SK-N-SH (cell line): ENCODE results near the gene SVIL. TPM values are rescaled to one million over a fixed set of nuclear protein-coding genes. Genes with fewer than 3 reads are reported as not detected.

Source experiments
- CTCF ChIA-PET: fragments of 300-600, 350-600 bp; formaldehyde crosslinking; extraction: SDS; loops from one replicate; lab custom pipeline; 2021; lab: Yijun Ruan, JAX
- POLR2A ChIA-PET: fragments of 350-600 bp; sonication (Branson Sonifier 250); formaldehyde crosslinking; extraction: SDS; loops from one replicate; lab custom pipeline; 2020; ENCODE audit warnings: antibody characterized with exemption, inconsistent platforms; lab: Yijun Ruan, JAX
- DNase-seq: peaks from one replicate; pipeline ENCODE4 v3.0.0; 2012
- H2AFZ ChIP-seq: fragments of 200-600 bp; sonication (generic); 2 replicates; pipeline ENCODE4 v1.8.1; 2016; ENCODE audit warnings: antibody characterized with exemption, mild to moderate bottlenecking, low read depth
- H3F3A ChIP-seq: fragments of 200-600 bp; sonication (generic); replicated peaks from 2 replicates; pipeline ENCODE3; 2016; ENCODE audit warnings: antibody characterized with exemption, mild to moderate bottlenecking; ENCODE audit not compliant: insufficient read depth
- H3K27ac ChIP-seq, 2 experiments: fragments of 200-500 bp in 1 of 2; fragments of 200-600 bp in 1 of 2; sonication (Bioruptor generic) in 1 of 2; sonication (generic), shearing (Covaris generic) in 1 of 2; 2 replicates each; pipeline versions ENCODE4 v1.5.1 to v1.6.1; 2014 to 2016; ENCODE audit warnings: low read depth in 2 of 2, inconsistent platforms in 1 of 2, low read length in 1 of 2, mild to moderate bottlenecking in 1 of 2, mixed read lengths in 1 of 2
- H3K27me3 ChIP-seq: fragments of 200-600 bp; sonication (generic), shearing (Covaris generic); 2 replicates; pipeline ENCODE4 v1.6.1; 2016; ENCODE audit warnings: mixed run types; ENCODE audit not compliant: insufficient read depth
- H3K36me3 ChIP-seq, 2 experiments: fragments of 200-500 bp in 1 of 2; fragments of 200-600 bp in 1 of 2; sonication (Bioruptor generic) in 1 of 2; sonication (generic) in 1 of 2; replicated peaks in 1 of 2; 2 replicates each; pipeline versions ENCODE3 to v1.5.1; 2014 to 2016; ENCODE audit warnings: low read length in 1 of 2, mild to moderate bottlenecking in 1 of 2; ENCODE audit not compliant: insufficient read depth in 2 of 2, control insufficient read depth in 1 of 2
- H3K4me1 ChIP-seq, 2 experiments: fragments of 200-500 bp in 1 of 2; fragments of 200-600 bp in 1 of 2; sonication (Bioruptor generic) in 1 of 2; sonication (generic), shearing (Covaris generic) in 1 of 2; 2 replicates each; pipeline versions ENCODE4 v1.5.1 to v1.6.1; 2014 to 2016; ENCODE audit warnings: low read depth in 1 of 2, low read length in 1 of 2, mixed run types in 1 of 2; ENCODE audit not compliant: insufficient read depth in 2 of 2, control insufficient read depth in 1 of 2
- H3K4me2 ChIP-seq: fragments of 200-600 bp; sonication (generic), shearing (Covaris generic); 2 replicates; pipeline ENCODE4 v1.6.1; 2017; ENCODE audit warnings: mixed run types
- H3K4me3 ChIP-seq, 2 experiments: fragments of 200-500 bp in 1 of 2; fragments of 200-600 bp in 1 of 2; sonication (Bioruptor generic) in 1 of 2; sonication (generic), shearing (Covaris generic) in 1 of 2; 2 replicates each; pipeline versions ENCODE4 v1.5.1 to v1.8.1; 2014 to 2016; ENCODE audit warnings: low read depth in 2 of 2, inconsistent platforms in 1 of 2, low read length in 1 of 2, mild to moderate bottlenecking in 1 of 2, mixed read lengths in 1 of 2, moderate library complexity in 1 of 2
- H3K79me2 ChIP-seq: fragments of 200-600 bp; sonication (generic); 2 replicates; pipeline ENCODE4 v1.8.1; 2017; ENCODE audit warnings: mild to moderate bottlenecking; ENCODE audit not compliant: insufficient read depth
- H3K9ac ChIP-seq: fragments of 200-600 bp; sonication (generic); 2 replicates; pipeline ENCODE4 v1.6.1; 2017; ENCODE audit warnings: mixed run types
- H3K9me2 ChIP-seq: fragments of 200-600 bp; sonication (generic); 2 replicates; pipeline ENCODE4 v1.6.1; 2017; ENCODE audit warnings: mixed run types
- H3K9me3 ChIP-seq: fragments of 200-600 bp; sonication (generic); 2 replicates; pipeline ENCODE4 v1.6.1; 2017; ENCODE audit warnings: mixed run types, mild to moderate bottlenecking, moderate library complexity
- H4K20me1 ChIP-seq: fragments of 200-600 bp; sonication (generic); 2 replicates; pipeline ENCODE4 v1.6.1; 2017; ENCODE audit warnings: mild to moderate bottlenecking, mixed run types; ENCODE audit not compliant: insufficient read depth
- FOXM1 ChIP-seq: IDR thresholded peaks from 2 replicates; pipeline ENCODE4 v1.4.0; 2012; ENCODE audit warnings: low read depth, mild to moderate bottlenecking
- MXI1 ChIP-seq: IDR thresholded peaks from 2 replicates; pipeline ENCODE4 v1.6.1; 2012; ENCODE audit warnings: mild to moderate bottlenecking, low read depth, low read length, improper control_type of control experiment
- NFIC ChIP-seq: IDR thresholded peaks from 2 replicates; pipeline ENCODE4 v1.4.0; 2012; ENCODE audit warnings: borderline replicate concordance
- RCOR1 ChIP-seq: fragments of 150-350 bp; IDR thresholded peaks from 2 replicates; pipeline ENCODE4 v1.6.1; 2017; ENCODE audit warnings: antibody characterized with exemption, low read length
- RFX5 ChIP-seq: IDR thresholded peaks from 2 replicates; pipeline ENCODE4 v1.6.1; 2012; ENCODE audit warnings: mild to moderate bottlenecking, improper control_type of control experiment, low read length
- SIN3A ChIP-seq: IDR thresholded peaks from 2 replicates; pipeline ENCODE4 v1.6.1; 2012; ENCODE audit warnings: low read depth, mild to moderate bottlenecking, low read length, moderate library complexity, borderline replicate concordance
- TCF12 ChIP-seq: IDR thresholded peaks from 2 replicates; pipeline ENCODE4 v1.4.0; 2012
- WGBS: methylation state at CpG from one replicate; pipeline ENCODE4 v1.1.6; 2017; ENCODE audit warnings: low lambda C conversion rate; 5-methylcytosine and 5-hydroxymethylcytosine counted together
- polyA plus RNA-seq, 3 experiments: library from polyadenylated mRNA; depleted of rRNA; stranded (reverse); fragments of >200 nt; gene quantifications; 2 replicates each; pipeline ENCODE4 v1.2.3, GENCODE V29; 2012
- TF ChIP-seq, protein P1 (sequence below): IDR thresholded peaks from 2 replicates; pipeline ENCODE4 v1.4.0; 2012; ENCODE audit warnings: low read depth, borderline replicate concordance
- TF ChIP-seq, protein P2 (sequence below): IDR thresholded peaks from 2 replicates; pipeline ENCODE4 v1.6.1; 2012; ENCODE audit warnings: mild to moderate bottlenecking, low read depth, low read length, moderate library complexity
- TF ChIP-seq, protein P3 (sequence below): fragments of 200-600 bp; sonication (generic); IDR thresholded peaks from 2 replicates; pipeline ENCODE4 v1.6.1; 2017; ENCODE audit warnings: antibody characterized with exemption, mild to moderate bottlenecking, moderate library complexity
- TF ChIP-seq, protein P4 (sequence below): IDR thresholded peaks from 2 replicates; pipeline ENCODE4 v1.4.0; 2012; ENCODE audit warnings: low read depth, borderline replicate concordance
- TF ChIP-seq, protein P5 (sequence below): IDR thresholded peaks from 2 replicates; pipeline ENCODE4; 2012
- TF ChIP-seq, protein P6 (sequence below): fragments of 150-350 bp; IDR thresholded peaks from 2 replicates; pipeline ENCODE4 v1.6.1; 2016; ENCODE audit warnings: mild to moderate bottlenecking, low read depth, low read length

The SVIL gene
- polyA plus RNA-seq, 1 of the 3 experiments (the other 2 are of a cell fraction): 48.7 TPM

DNA sequence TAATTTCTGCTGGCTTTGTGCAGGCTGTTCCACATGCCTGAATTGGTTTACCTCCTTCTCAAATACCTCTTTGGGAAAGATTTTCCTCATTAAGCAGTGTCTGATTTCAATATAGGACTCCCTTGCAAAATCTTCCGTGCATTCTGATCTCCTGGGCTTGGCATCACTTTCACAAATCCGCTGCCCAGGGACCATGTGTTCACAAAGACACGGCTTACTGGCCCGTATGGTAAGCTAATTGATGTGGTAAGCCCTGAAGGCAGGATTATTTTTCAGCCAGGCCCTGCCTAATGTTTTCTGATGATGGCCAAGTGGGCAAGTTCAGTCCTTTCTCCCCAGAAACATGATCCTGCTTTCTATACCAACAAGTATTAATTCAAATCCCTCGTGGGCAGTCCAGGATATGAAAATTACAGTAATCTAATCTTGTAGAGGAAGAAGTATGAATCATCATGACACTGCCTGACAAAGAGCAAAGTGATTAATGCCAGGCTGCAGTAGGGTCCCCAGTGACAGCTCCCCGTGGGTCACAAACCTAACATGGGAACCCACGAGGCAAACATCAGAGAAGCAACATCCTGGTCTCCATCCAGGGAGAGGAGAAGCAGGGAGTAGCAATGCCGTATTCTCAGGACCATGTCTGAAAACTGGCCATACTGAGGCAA is 11.6 kb upstream of the SVIL start (continued):
- TF ChIP-seq, protein P1, sequence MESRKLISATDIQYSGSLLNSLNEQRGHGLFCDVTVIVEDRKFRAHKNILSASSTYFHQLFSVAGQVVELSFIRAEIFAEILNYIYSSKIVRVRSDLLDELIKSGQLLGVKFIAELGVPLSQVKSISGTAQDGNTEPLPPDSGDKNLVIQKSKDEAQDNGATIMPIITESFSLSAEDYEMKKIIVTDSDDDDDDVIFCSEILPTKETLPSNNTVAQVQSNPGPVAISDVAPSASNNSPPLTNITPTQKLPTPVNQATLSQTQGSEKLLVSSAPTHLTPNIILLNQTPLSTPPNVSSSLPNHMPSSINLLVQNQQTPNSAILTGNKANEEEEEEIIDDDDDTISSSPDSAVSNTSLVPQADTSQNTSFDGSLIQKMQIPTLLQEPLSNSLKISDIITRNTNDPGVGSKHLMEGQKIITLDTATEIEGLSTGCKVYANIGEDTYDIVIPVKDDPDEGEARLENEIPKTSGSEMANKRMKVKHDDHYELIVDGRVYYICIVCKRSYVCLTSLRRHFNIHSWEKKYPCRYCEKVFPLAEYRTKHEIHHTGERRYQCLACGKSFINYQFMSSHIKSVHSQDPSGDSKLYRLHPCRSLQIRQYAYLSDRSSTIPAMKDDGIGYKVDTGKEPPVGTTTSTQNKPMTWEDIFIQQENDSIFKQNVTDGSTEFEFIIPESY: peak; percentile 69; the same call in 1 of the 2 replicates
- peak; percentile 90; the same call in 1 of the 2 replicates for TF ChIP-seq TCF12
- TF ChIP-seq, protein P2, sequence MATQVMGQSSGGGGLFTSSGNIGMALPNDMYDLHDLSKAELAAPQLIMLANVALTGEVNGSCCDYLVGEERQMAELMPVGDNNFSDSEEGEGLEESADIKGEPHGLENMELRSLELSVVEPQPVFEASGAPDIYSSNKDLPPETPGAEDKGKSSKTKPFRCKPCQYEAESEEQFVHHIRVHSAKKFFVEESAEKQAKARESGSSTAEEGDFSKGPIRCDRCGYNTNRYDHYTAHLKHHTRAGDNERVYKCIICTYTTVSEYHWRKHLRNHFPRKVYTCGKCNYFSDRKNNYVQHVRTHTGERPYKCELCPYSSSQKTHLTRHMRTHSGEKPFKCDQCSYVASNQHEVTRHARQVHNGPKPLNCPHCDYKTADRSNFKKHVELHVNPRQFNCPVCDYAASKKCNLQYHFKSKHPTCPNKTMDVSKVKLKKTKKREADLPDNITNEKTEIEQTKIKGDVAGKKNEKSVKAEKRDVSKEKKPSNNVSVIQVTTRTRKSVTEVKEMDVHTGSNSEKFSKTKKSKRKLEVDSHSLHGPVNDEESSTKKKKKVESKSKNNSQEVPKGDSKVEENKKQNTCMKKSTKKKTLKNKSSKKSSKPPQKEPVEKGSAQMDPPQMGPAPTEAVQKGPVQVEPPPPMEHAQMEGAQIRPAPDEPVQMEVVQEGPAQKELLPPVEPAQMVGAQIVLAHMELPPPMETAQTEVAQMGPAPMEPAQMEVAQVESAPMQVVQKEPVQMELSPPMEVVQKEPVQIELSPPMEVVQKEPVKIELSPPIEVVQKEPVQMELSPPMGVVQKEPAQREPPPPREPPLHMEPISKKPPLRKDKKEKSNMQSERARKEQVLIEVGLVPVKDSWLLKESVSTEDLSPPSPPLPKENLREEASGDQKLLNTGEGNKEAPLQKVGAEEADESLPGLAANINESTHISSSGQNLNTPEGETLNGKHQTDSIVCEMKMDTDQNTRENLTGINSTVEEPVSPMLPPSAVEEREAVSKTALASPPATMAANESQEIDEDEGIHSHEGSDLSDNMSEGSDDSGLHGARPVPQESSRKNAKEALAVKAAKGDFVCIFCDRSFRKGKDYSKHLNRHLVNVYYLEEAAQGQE: 0 out of 2 replicates have a peak, but pooled peaks have one; percentile 8
- peak; percentile 29 for TF ChIP-seq MXI1
- peak; percentile 67; the same call in 1 of the 2 replicates for TF ChIP-seq NFIC

DNA sequence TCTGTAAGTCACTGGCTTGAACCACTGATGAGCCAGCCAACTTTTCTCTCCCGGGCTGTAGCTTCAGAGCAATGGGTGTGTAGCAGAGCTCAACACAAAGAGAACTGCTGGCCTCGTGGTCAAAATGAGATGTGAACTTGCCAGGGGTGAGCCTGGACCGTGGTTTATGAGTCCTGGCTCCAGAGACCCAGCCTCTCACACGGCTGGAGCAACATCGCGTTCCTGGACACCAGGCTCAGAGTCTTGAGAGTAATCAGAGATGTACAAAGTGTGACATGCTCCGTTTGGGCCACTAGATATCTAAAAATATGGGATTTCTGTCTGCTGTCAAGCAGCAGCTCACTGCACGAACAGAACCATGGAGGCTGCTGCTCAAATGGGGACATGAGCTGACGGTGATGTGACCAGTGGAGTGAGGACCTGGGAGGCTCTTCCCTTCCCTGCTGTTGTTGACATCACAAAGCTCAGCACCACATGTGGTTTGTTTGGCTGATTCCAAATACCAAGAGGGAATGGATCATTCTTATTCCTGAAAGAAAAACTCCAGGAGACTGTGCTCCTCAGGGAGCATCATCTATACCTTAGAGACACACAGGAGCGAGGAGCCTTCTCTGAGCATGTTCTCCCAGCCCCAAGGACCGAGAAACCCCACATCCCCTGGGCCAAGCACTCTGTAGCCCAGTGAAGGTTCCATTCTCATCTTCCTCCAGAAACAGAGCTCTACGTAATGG is 9.2 kb upstream of the SVIL start:
- no peaks in the 10 kb centered on the region for H3K9me3 ChIP-seq
- H3F3A ChIP-seq: peaks cover 59% of the 10 kb centered on the region
- H3K27ac ChIP-seq: peak overlapping the region; percentile 89 to 97
- TF ChIP-seq, protein P3, sequence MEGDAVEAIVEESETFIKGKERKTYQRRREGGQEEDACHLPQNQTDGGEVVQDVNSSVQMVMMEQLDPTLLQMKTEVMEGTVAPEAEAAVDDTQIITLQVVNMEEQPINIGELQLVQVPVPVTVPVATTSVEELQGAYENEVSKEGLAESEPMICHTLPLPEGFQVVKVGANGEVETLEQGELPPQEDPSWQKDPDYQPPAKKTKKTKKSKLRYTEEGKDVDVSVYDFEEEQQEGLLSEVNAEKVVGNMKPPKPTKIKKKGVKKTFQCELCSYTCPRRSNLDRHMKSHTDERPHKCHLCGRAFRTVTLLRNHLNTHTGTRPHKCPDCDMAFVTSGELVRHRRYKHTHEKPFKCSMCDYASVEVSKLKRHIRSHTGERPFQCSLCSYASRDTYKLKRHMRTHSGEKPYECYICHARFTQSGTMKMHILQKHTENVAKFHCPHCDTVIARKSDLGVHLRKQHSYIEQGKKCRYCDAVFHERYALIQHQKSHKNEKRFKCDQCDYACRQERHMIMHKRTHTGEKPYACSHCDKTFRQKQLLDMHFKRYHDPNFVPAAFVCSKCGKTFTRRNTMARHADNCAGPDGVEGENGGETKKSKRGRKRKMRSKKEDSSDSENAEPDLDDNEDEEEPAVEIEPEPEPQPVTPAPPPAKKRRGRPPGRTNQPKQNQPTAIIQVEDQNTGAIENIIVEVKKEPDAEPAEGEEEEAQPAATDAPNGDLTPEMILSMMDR: no peak
- TF ChIP-seq RFX5: no peak
- TF ChIP-seq, protein P4, sequence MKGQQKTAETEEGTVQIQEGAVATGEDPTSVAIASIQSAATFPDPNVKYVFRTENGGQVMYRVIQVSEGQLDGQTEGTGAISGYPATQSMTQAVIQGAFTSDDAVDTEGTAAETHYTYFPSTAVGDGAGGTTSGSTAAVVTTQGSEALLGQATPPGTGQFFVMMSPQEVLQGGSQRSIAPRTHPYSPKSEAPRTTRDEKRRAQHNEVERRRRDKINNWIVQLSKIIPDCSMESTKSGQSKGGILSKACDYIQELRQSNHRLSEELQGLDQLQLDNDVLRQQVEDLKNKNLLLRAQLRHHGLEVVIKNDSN: no peak
- TF ChIP-seq SIN3A: no peak
- TF ChIP-seq, protein P5, sequence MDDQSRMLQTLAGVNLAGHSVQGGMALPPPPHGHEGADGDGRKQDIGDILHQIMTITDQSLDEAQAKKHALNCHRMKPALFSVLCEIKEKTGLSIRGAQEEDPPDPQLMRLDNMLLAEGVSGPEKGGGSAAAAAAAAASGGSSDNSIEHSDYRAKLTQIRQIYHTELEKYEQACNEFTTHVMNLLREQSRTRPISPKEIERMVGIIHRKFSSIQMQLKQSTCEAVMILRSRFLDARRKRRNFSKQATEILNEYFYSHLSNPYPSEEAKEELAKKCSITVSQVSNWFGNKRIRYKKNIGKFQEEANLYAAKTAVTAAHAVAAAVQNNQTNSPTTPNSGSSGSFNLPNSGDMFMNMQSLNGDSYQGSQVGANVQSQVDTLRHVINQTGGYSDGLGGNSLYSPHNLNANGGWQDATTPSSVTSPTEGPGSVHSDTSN: no peak
- no peak for TF ChIP-seq FOXM1
- TF ChIP-seq, protein P6, sequence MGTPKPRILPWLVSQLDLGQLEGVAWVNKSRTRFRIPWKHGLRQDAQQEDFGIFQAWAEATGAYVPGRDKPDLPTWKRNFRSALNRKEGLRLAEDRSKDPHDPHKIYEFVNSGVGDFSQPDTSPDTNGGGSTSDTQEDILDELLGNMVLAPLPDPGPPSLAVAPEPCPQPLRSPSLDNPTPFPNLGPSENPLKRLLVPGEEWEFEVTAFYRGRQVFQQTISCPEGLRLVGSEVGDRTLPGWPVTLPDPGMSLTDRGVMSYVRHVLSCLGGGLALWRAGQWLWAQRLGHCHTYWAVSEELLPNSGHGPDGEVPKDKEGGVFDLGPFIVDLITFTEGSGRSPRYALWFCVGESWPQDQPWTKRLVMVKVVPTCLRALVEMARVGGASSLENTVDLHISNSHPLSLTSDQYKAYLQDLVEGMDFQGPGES: no peak
- no peak for TF ChIP-seq TCF12
- no peak for TF ChIP-seq RCOR1
- peaks cover 20 to 66% of the 10 kb centered on the region in 2 experiments; a peak in 3 of 4 replicates for H3K4me1 ChIP-seq
- peak overlapping the region; percentile 45; the same call in 1 of the 2 replicates for H3K4me2 ChIP-seq
- peaks cover 0 to 16% of the 10 kb centered on the region in 2 experiments for H3K36me3 ChIP-seq
- H3K9ac ChIP-seq: peak overlapping the region; percentile 47
- H4K20me1 ChIP-seq: no peaks in the 10 kb centered on the region; the same call in 1 of the 2 replicates
- POLR2A ChIA-PET: no interaction called here
- no peaks in the 10 kb centered on the region for H3K27me3 ChIP-seq
- DNase-seq: no peak
- H3K4me3 ChIP-seq: no peak overlapping the region
- peaks cover 68% of the 10 kb centered on the region for H3K79me2 ChIP-seq
- no peak overlapping the region for H2AFZ ChIP-seq
- no peaks in the 10 kb centered on the region for H3K9me2 ChIP-seq
- CTCF ChIA-PET: interaction anchor here (0.7 to 1.7 kb wide), 4 partner anchors 14 to 91 kb away, joined by 3 to 4 read pairs (median 4); no protein-coding TSS in a partner anchor
- WGBS: 80% methylated on average over 12 of the region's 12 CpGs
